K562 (cell line): Measurements from ENCODE around the gene POLR1A. TPM values are rescaled to one million over a fixed set of nuclear protein-coding genes. Genes with fewer than 3 reads are reported as not detected.
A peak's percentile ranks its signal among the peaks of the same experiment; 100 is the strongest.
"Not testable (repeated sequence)": the region's sequence is repeated elsewhere in the genome, so short reads cannot be mapped to it uniquely, and the experiment has no call there.

Source experiments
- ATAC-seq: fragments of 200-7000 bp; cut with Tn5 transposase; 3 replicates; pipeline ENCODE4 v1.9.1; 2020; ENCODE audit warnings: moderate library complexity
- BruUV-seq: library from RNA; stranded (reverse); fragments of 400-500 nt; replicated peaks from 2 replicates; lab custom pipeline; 2021; lab: Mats Ljungman, UMichigan
- CTCF ChIA-PET: fragments of 300-600 bp; formaldehyde crosslinking; extraction: SDS; loops from one replicate; lab custom pipeline; 2021; ENCODE audit warnings: low intra/inter-chr PET ratio; lab: Yijun Ruan, JAX
- POLR2A ChIA-PET: fragments of 300-600, 350-650 bp; sonication (Branson Sonifier 250); formaldehyde crosslinking; extraction: SDS; loops from one replicate; lab custom pipeline; 2021; ENCODE audit warnings: antibody characterized with exemption, inconsistent platforms; lab: Yijun Ruan, JAX
- DNase-seq, 4 experiments: peaks; one replicate each; pipeline versions ENCODE4 v3.0.0 to v3.0.0-alpha.2; 2011 to 2018; ENCODE audit warnings: low spot score in 3 of 4, mixed read lengths in 3 of 4; ENCODE audit errors: extremely low read depth in 1 of 4
- FAIRE-seq: peaks from 2 replicates; lab custom pipeline; 2011; peaks lifted over from hg19 to GRCh38; lab: Jason Lieb, UNC
- H2AFZ ChIP-seq: 2 replicates; pipeline ENCODE4 v1.6.0; 2011; ENCODE audit warnings: low read depth, low read length, control low read depth, inconsistent platforms
- H3K27ac ChIP-seq: fragments of 200-600 bp; 3 replicates; pipeline ENCODE4 v1.8.0; 2011; ENCODE audit warnings: low read depth, mild to moderate bottlenecking, control low read depth, inconsistent platforms, low read length, moderate library complexity, mixed read lengths; ENCODE audit errors: extremely low read depth
- H3K27me3 ChIP-seq, 2 experiments: fragments of 300-600 bp in 1 of 2; 2 replicates in 1 of 2; 3 replicates in 1 of 2; pipeline versions ENCODE4 v1.6.0 to v1.8.0; 2011; ENCODE audit warnings: inconsistent platforms in 2 of 2, low read length in 2 of 2, mild to moderate bottlenecking in 1 of 2, mixed read lengths in 1 of 2, moderate library complexity in 1 of 2; ENCODE audit not compliant: control insufficient read depth in 2 of 2, insufficient read depth in 2 of 2
- H3K36me3 ChIP-seq: fragments of 300-600 bp; 3 replicates; pipeline ENCODE4 v1.8.0; 2011; ENCODE audit warnings: mild to moderate bottlenecking, low read length, inconsistent platforms; ENCODE audit not compliant: control insufficient read depth, insufficient read depth
- H3K4me1 ChIP-seq, 2 experiments: fragments of 200-600 bp in 1 of 2; replicated peaks in 1 of 2; 2 replicates in 1 of 2; 3 replicates in 1 of 2; pipeline versions ENCODE4 v1.5.1 to v1.8.0; 2011; ENCODE audit warnings: inconsistent platforms in 2 of 2, low read length in 2 of 2, mild to moderate bottlenecking in 1 of 2, mixed read lengths in 1 of 2, moderate library complexity in 1 of 2; ENCODE audit not compliant: control insufficient read depth in 2 of 2, insufficient read depth in 2 of 2
- H3K4me2 ChIP-seq: 2 replicates; pipeline ENCODE4 v1.6.1; 2011; ENCODE audit warnings: low read length, control low read depth, inconsistent platforms, mixed read lengths; ENCODE audit not compliant: insufficient read depth
- H3K4me3 ChIP-seq: fragments of 200-600 bp; sonication (generic), shearing (Covaris generic); 2 replicates; pipeline ENCODE4 v1.5.1; 2016; ENCODE audit warnings: control low read depth, inconsistent platforms
- H3K79me2 ChIP-seq: fragments of 200-600 bp; 3 replicates; pipeline ENCODE4 v1.8.0; 2011; ENCODE audit warnings: low read length, inconsistent platforms; ENCODE audit not compliant: control insufficient read depth, insufficient read depth
- H3K9ac ChIP-seq, 2 experiments: 2 replicates each; pipeline versions ENCODE4 v1.6.0 to v1.6.1; 2011; ENCODE audit warnings: low read depth in 2 of 2, low read length in 2 of 2, control low read depth in 1 of 2, inconsistent platforms in 1 of 2, mild to moderate bottlenecking in 1 of 2, mixed read lengths in 1 of 2; ENCODE audit not compliant: insufficient read depth in 1 of 2
- H3K9me1 ChIP-seq: one replicate; pipeline ENCODE4 v1.6.0; 2011; ENCODE audit warnings: inconsistent platforms, mild to moderate bottlenecking, low read length, moderate library complexity; ENCODE audit not compliant: control insufficient read depth, insufficient read depth
- H3K9me3 ChIP-seq: replicated peaks from 2 replicates; pipeline ENCODE4 v1.5.1; 2011; ENCODE audit warnings: low read depth, low read length, inconsistent platforms; ENCODE audit not compliant: control insufficient read depth, insufficient read depth
- H4K20me1 ChIP-seq: replicated peaks from 2 replicates; pipeline ENCODE4 v1.6.1; 2011; ENCODE audit warnings: low read length, inconsistent platforms, mixed read lengths; ENCODE audit not compliant: control insufficient read depth, insufficient read depth
- ATF3 ChIP-seq, 2 experiments: fragments of 450-650 bp in 1 of 2; sonication (generic) in 1 of 2; formaldehyde crosslinking in 1 of 2; IDR thresholded peaks in 1 of 2; conservative IDR thresholded peaks in 1 of 2; 2 replicates each; pipeline versions ENCODE4 v1.6.1 to v1.8.1; 2016 to 2023; ENCODE audit warnings: mild to moderate bottlenecking in 2 of 2, moderate library complexity in 2 of 2, inconsistent platforms in 1 of 2, missing genetic modification reagents in 1 of 2
- CXXC5 ChIP-seq: fragments of 250-450 bp; sonication (Bioruptor Pico); IDR thresholded peaks from 2 replicates; pipeline ENCODE4 v1.8.0; 2022; ENCODE audit warnings: inconsistent platforms, mild to moderate bottlenecking, moderate library complexity
- FOS ChIP-seq: IDR thresholded peaks from 3 replicates; pipeline ENCODE4 v1.6.1; 2011; ENCODE audit not compliant: insufficient read length; ENCODE audit errors: extremely low read depth
- JUN ChIP-seq, 2 experiments: sonication (generic) in 1 of 2; formaldehyde crosslinking in 1 of 2; IDR thresholded peaks; 2 replicates each; pipeline versions ENCODE4 v1.6.1 to v1.8.0; 2012 to 2022; ENCODE audit warnings: borderline replicate concordance in 2 of 2, mild to moderate bottlenecking in 2 of 2, improper control_type of control experiment in 1 of 2, low read depth in 1 of 2, low read length in 1 of 2, missing genetic modification reagents in 1 of 2
- ZEB2 ChIP-seq: fragments of 450-650 bp; IDR thresholded peaks from 2 replicates; pipeline ENCODE4 v1.6.1; 2016
- ZNF41 ChIP-seq: fragments of 250-450 bp; sonication (Bioruptor Pico); conservative IDR thresholded peaks from 2 replicates; pipeline ENCODE4 v1.4.0; 2020; ENCODE audit warnings: mild to moderate bottlenecking
- WGBS: fragments of 100-300 bp; shearing (Covaris generic); methylation state at CpG from one replicate; pipeline ENCODE4 v1.1.6; 2016; ENCODE audit warnings: low coverage, mixed read lengths; ENCODE audit not compliant: insufficient coverage; ENCODE audit errors: missing lambda C conversion rate; 5-methylcytosine and 5-hydroxymethylcytosine counted together
- in situ Hi-C: fragments of 300-500 bp; cut with MboI; formaldehyde crosslinking; loops from 4 replicates; pipeline ENCODE4 v1.15.0; 2018; ENCODE audit warnings: inconsistent platforms, mixed read lengths
- intact Hi-C: fragments of 100-400 bp; cut with micrococcal nuclease; formaldehyde crosslinking; loops from 2 replicates; pipeline ENCODE4 v1.14.2; 2022
- polyA plus RNA-seq, 8 experiments: library from polyadenylated mRNA; depleted of rRNA in 4 of 8; stranded (reverse) in 5 of 8; unstranded in 3 of 8; fragments of >200 nt; fragmentation: Nextera tagmentation in 2 of 8; fragmentation: Illumina TruSeq in 1 of 8; extraction: Ambion mirVana in 2 of 8; extraction: Trizol in 1 of 8; gene quantifications; 2 replicates each; pipeline versions ENCODE4 v1.2.1 to v1.2.3, GENCODE V29; 2011 to 2014; ENCODE audit warnings: inconsistent platforms in 1 of 8, missing spikeins in 1 of 8
- total RNA-seq, 7 experiments: library from RNA; depleted of rRNA in 6 of 7; stranded (reverse); fragments of >200 nt in 6 of 7; fragmentation: Illumina TruSeq in 2 of 7; extraction: Trizol in 2 of 7; gene quantifications; 2 replicates each; pipeline versions ENCODE4 v1.2.1 to v1.2.3, GENCODE V29; 2011 to 2021; ENCODE audit warnings: low replicate concordance in 1 of 7

The POLR1A gene
- total and polyA plus RNA-seq, 9 of the 15 experiments (the other 6 are each of a cell fraction or from before 2014, with no cell fraction given), result 3.0 to 72.1 (median 21.8) TPM

- peak overlapping the region in 1 of 2 experiments; percentile 28; a peak in 1 of 4 replicates for H3K9ac ChIP-seq
- DNase-seq (no peak), ATAC-seq (no peak), FAIRE-seq (no peak)
- CTCF ChIA-PET, result no interaction called here
- H2AFZ ChIP-seq, result peak overlapping the region; percentile 18; the same call in 1 of the 2 replicates
- H3K4me1 ChIP-seq, result peaks cover 59 to 78% of the 10 kb centered on the region in 2 experiments
- peak overlapping the region; percentile 91 for H3K27ac ChIP-seq
- no peak overlapping the region for H3K4me3 ChIP-seq
- no peaks in the 10 kb centered on the region for H4K20me1 ChIP-seq
- in situ Hi-C loops, result no loop called here
- H3K36me3 ChIP-seq, result no peaks in the 10 kb centered on the region
- intact Hi-C loops, result loop anchor here (1.0 to 10.0 kb wide), 2 partner anchors 71 to 108 kb away; partner anchors contain the start of gene ST3GAL5
- no peaks in the 10 kb centered on the region for H3K9me3 ChIP-seq
- BruUV-seq, result no TSS peak
- H3K79me2 ChIP-seq, result no peaks in the 10 kb centered on the region
- no peak for TF ChIP-seq JUN (IDR thresholded peaks at IDR 0.05; ENCODE audit: borderline replicate concordance, low read depth, low read length)
- TF ChIP-seq JUN (CRISPR knock-in tag; IDR thresholded peaks at IDR 0.05; ENCODE audit: borderline replicate concordance), result no peak
- no peak for TF ChIP-seq FOS
- TF ChIP-seq CXXC5 (CRISPR knock-in tag), result 0 out of 2 replicates have a peak, but pooled peaks have one; percentile 22
- TF ChIP-seq, all 486 proteins: peak for 1
- no peaks in the 10 kb centered on the region for H3K27me3 ChIP-seq
- H3K9me1 ChIP-seq, result peaks cover 3% of the 10 kb centered on the region
- POLR2A ChIA-PET, result no interaction called here
- no peak overlapping the region for H3K4me2 ChIP-seq
These were observed 113.1 kb downstream of the POLR1A start for GRCh38 chr2:85992611-85993010.

- DNase-seq; ATAC-seq; H3K9me3 ChIP-seq; H3K9ac ChIP-seq; H4K20me1 ChIP-seq; FAIRE-seq; H2AFZ ChIP-seq; in situ Hi-C loops; POLR2A ChIA-PET; H3K79me2 ChIP-seq; H3K36me3 ChIP-seq; H3K4me3 ChIP-seq; H3K27me3 ChIP-seq; BruUV-seq; CTCF ChIA-PET; H3K9me1 ChIP-seq; H3K27ac ChIP-seq; H3K4me2 ChIP-seq; TF ChIP-seq ATF3 (CRISPR knock-in tag; conservative IDR thresholded peaks at IDR 0.05): not testable (repeated sequence)
- 94% methylated on average over 9 of the region's 9 CpGs for WGBS
- TF ChIP-seq ZEB2 (0 out of 2 replicates have a peak, but pooled peaks have one; percentile 33), ZNF41 (CRISPR knock-in tag) (peak; percentile 78; the same call in 1 of the 2 replicates), ATF3 (IDR thresholded peaks at IDR 0.05) (peak; percentile 65)
- peaks cover 57 to 72% of the 10 kb centered on the region in 2 experiments for H3K4me1 ChIP-seq
- intact Hi-C loops, result loop anchor here (10.0 kb wide), 1 partner anchor 107 kb away; the partner anchor contains the start of gene ST3GAL5
These were observed 113.6 kb downstream of the POLR1A start for GRCh38 chr2:85992053-85992452.
